ENCODE measurements around the gene APOB. TPM values are rescaled to one million over a fixed set of nuclear protein-coding genes. Genes with fewer than 3 reads are reported as not detected.

Gene APOB
- total RNA-seq, 1 donor from 2014 or later: 0.40 TPM

DNA sequence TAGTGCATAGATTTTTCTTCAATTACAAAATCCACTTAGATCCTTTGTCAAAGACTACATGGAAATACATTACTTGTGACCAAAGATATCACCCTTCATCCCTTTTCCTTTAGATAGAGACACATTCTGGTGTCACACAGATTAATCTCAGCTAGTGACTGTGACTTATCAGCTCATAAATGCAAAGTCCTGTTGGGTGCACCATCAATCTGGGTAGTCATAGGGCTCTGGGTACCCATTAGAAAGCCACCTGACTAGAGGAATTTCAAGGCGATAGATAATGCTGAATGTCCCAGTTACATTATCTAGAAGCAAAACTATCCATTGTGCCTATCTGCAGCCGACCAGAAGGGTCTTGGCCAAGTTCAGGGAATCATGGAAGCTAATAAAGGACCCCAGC is 2.6 kb upstream of the APOB start:
- no peak for DNase-seq (ENCODE audit: low read depth, low spot score)

GRCh38 chr2:21044694-21045371 is 960 bp upstream of the APOB start:
- DNase-seq (ENCODE audit: low read depth, low spot score): no peak

- DNase-seq (ENCODE audit: low read depth, low spot score): no peak
Observed at GRCh38 chr2:21042958-21043743, 722 bp downstream of the APOB start.

DNA sequence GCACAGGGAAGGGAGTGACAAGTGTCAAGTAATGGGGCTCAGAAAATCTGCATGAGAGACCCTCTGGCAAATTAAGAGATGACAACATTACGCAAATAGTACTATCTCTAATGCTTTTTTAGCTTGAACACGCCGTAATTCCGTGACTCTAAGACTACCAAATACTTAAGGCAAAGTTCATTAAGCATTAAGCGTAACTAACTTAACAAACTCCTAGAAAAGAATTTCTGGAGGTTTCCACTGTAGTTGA is 1.2 kb downstream of the APOB start:
- no peak for DNase-seq (ENCODE audit: low read depth, low spot score)

- no peak for DNase-seq (ENCODE audit: low read depth, low spot score)
Observed at GRCh38 chr2:21041943-21042707, 1.7 kb downstream of the APOB start.

DNA sequence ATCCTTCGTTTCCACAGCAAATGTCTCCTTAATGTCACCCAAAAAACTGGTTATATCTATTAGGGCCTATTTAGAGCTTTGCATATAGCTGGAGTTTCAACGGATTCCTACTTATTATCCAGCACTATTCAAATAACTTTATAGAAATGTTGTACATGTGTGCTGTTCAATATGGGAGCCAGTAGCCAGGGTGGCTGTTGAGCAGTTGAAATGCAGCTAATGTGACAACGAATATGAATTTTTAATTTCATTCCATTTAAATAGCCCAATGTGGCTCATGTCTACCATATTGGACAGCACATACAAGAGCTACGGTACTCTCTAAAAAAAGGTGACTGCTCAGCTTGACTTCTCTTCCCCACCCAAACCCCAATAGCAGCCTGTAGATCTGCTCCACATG is 2.4 kb downstream of the APOB start:
- DNase-seq (ENCODE audit: low read depth, low spot score): no peak

DNA sequence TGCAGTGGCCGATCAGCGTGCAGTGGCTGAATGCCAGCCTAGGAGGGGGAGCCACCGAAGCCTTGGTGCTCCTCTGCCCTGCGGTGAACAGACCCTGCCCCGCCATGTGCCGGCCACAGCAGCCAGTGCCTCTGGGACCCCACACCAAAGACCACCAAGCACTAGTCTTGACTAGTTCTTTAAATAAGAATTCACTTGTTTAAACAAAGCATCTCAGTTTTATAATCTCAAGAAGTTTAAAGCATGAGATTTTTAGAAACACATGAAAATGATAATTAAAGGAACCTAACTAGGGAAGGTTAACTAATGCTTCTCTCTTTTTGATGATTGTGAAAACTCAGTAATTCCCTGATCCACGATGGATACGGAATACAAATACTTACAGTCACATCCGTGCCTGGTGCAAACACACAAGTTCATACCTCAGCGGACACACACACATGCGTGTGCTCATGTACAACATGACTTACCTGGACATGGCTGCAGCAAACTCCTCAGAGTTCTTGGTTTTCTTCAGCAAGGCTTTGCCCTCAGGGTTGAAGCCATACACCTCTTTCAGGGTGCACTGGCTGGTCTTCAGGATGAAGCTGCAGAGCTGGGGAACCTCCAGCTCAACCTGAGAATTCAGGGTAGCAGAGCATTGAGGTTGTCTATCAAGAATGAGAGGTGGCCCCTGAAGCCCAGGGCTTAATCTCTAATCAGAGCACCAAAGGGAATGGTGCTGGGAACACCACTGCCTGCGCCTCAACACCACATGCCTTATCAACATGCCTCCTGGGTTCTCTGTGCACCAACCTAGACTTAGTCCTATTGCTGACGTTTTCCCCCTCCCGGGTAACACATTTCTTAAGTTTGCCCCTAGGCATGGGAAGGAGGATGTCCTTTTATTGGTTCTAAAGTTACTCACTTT is 3.1 kb downstream of the APOB start:
- DNase-seq (ENCODE audit: low read depth, low spot score): no peak

DNA sequence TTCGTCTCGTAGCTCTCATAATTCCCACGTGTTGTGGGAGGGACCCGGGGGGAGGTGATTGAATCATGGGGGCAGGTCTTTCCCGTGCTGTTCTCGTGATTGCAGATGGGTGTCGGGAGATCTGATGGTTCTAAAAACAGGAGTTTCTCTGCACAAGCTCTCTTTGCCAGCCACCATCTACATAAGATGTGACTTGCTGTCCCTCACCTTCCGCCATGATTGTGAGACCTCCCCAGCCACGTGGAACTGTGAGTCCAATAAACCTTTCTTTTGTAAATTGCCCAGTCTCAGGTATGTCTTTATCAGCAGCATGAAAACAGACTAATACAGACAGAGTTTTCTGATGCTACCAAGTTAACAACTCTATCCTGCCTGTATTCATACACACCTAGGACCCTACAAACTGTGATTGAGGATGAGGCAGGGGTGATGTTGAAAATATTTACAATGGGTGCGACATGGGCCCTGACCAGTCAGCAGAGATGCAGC is 3.9 kb downstream of the APOB start:
- DNase-seq (ENCODE audit: low read depth, low spot score): no peak

- DNase-seq (ENCODE audit: low read depth, low spot score): no peak
Observed at GRCh38 chr2:21039080-21039556, 4.8 kb downstream of the APOB start.

DNA sequence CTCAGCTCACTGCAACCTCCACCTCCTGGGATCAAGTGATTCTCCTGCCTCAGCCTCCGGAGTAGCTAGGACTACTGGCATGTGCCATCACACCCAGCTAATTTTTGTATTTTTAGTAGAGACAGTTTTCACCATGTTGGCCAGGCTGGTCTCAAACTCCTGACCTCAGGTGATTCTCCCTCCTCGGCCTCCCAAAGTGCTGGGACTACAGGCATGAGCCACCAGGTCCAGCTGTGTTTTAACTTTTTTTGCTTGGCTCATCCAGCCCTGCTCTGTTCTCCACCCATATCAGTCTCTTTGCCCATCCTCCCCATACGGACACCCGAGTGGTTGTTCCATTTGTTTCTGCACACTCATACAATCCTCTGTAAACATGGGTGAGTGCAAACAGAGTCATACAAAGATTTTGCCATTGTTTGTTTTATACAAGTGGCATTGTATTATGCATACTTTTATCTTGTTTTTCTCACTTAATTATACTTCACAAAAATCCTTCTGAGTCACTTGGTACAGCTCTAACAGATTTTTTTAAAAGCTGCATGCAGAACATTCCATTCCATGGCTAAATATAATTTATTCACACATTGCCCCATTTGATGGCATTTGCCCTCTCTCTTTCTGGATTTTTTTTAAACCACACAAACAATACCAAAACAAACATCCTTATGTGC is 5.3 kb downstream of the APOB start:
- DNase-seq (ENCODE audit: low read depth, low spot score): no peak

- DNase-seq (ENCODE audit: low read depth, low spot score): no peak
Observed at GRCh38 chr2:21037671-21038108, 6.2 kb downstream of the APOB start.

DNA sequence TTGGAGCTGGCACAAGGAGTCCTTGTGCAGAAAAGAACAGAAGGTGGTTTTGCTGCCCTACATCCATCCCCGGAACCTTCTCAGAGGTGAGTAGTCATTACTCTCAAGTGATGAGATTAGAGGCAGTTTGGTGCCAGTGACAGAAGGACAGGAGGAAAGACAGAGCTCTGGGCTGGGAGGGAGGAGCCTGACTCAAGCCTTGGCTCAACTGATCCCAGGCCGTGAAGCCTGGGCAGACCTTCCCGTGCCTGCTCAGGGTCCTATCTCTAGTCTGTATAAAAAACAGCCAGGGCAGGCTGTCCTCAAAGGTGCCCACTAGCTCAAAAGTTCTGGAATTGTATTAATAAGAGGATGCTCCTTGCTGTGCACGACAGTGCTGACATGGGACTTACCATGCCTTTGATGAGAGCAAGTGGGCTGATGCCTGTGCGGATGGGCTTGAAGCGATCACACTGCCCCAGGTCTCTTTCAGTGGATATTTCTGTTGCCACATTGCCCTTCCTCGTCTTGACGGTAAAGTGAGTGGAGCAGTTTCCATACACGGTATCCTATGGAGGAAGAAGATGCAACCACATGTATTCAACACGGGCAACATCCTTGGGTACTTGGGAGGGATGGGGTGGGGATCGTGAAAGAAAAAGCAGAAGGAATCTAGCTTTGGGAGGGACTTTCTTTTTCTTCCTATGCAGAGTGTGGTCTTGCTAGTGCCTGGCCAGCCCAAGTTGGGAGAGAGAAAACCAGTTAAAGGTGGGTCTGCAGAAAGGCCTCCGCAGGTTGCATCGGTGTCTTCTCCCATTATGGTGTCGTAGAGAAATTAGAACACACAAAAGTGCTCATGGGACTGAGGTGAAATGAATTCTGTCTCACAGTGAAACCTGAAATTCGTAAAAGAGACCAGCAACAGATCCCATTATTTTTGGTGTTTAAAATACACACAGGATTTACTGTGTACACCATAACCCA is 6.9 kb downstream of the APOB start:
- no peak for DNase-seq (ENCODE audit: low read depth, low spot score)

DNA sequence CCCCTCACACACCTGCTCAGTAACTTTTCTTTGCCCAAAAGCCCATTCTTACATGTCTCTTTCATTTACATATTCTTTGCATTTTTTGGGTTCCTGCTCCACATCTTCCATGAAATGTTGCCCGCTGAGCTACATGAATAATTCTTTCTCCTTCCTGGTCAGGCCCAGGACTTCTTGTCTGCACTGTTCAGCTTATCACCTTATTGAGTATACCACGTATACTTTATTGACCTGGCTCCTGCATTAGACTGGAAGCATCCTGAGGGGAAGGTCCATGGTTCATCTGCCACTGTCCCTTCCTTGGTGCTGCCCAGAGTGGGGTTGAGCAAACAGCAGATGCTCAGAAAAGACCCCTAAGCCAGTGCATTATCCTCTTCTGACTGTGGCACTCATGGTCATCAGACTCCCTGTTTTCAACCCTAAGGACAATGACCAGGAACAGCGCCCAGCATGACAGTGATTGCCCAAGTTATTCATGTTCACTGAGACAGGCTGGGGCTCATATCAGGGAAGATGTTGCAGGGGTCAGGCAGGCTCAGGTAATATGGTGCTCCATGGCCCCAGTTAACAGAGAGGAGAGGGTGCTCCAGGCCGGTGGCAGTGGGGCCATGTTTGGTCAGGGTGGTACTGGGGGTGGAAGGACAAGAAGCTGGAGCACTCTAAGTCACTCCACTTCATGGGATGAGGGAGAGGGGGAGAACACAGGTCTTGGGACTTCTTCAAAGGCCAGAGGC is 7.7 kb downstream of the APOB start:
- DNase-seq (ENCODE audit: low read depth, low spot score): no peak

DNA sequence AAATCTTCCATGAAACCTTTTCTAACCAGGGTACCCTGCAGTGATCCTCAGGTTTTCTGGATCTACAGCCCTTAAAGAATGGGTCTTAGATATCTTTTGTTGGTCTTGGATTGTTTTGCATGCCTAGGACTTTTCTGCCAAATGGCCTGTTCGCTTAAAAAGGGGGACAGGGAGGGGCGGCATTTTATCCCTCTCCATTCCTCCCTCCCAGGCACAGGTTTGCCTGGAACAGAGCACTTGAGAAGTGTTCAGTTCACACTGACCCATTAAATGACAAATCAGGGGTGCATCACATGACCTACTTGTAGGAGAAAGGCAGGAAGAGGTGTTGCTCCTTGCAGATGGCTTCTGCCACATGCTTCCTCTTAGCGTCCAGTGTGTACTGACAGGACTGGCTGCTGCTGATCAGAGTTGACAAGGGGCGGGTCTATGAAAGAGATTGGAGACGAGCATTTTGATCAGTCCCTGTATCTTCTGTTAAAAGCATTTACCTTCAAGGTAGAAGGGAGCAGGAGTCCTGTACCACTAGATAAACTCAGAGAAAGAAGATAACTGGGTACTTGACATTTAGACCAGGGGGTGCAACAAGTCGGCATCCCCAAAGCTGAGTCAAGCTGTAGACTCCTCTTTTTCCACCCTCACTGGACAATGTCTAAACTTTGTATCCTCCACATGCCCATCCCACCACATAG is 8.4 kb downstream of the APOB start:
- no peak for DNase-seq (ENCODE audit: low read depth, low spot score)

DNA sequence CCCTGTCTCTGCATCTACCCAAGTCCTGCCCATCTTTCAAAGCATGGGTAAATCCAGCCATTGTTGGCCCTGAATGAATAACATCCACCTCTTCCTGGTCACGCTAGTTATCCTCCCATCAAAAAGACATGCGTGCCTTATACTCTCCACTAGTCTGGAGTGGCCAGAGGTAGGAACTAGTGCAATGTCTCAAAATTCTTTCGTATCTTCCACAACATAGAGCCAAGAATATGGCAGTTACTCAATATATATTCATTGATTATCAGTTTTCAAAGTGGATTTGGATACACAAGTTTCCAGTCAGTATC is 8.9 kb downstream of the APOB start:
- DNase-seq (ENCODE audit: low read depth, low spot score): no peak

DNA sequence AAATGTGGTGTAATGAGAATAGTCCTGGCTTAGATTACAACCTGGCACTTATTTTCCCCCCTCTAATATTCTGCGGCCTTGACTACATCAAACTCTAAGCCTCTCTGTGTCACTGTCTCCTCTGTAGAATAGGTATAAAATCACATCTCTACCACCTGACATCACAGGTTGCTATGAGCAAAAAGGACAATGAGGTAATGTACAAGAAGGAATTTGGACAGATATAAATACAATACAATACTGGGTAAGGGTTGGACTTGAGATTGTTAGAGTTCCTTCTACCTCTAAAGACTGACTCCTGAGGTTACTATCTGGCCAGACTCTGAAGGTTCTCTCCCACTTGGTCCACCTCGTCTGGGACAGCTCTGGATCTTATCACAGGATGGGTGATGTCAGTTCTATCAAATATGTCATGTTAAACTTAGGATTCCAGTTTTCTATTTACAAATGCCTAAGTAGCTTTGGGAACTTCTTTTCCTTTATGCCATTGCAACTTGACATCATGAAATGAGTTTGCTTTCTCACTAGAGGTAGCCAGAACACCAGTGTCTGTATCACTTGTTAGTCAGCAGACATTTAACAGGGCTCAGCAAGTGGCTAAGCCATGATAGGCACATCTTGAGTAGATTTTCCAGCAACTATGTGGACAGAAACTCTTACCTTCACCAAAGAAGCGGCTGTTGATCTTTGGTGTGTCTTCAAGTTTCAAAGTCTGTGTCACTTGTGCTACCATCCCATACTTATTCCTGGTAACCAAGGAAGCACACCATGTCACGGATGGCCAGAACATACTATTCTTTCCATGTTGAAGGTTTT is 9.5 kb downstream of the APOB start:
- DNase-seq (ENCODE audit: low read depth, low spot score): no peak

Data from pulmonary artery endothelial cell (primary cell).